ENCODE results near the gene NFKBIE. TPM values are rescaled to one million over a fixed set of nuclear protein-coding genes. Genes with fewer than 3 reads are reported as not detected.
A peak's percentile ranks its signal among the peaks of the same experiment; 100 is the strongest.

The NFKBIE gene
- total and polyA plus RNA-seq, 2 of the 13 experiments (the other 11 are each of a cell fraction or from before 2014, with no cell fraction given): 6.7 to 14.5 TPM

GRCh38 chr6:44228031-44228430 is 37.3 kb downstream of the NFKBIE start:
- WGBS (ENCODE audit: low lambda C conversion rate): 93% methylated on average over 6 of the region's 6 CpGs
- H3K4me2 ChIP-seq (ENCODE audit: low read depth, low read length): no peak overlapping the region
- H3K4me3 ChIP-seq (replicated peaks in 1 of 3; ENCODE audit: insufficient read depth in 1 of 3, low read depth in 2 of 3, low read length in 3 of 3): no peak overlapping the region
- TF ChIP-seq EHMT2 (IDR thresholded peaks at IDR 0.05; ENCODE audit: borderline replicate concordance, low read depth, low read length): no peak
- TF ChIP-seq THRA (CRISPR knock-in tag; IDR thresholded peaks at IDR 0.05; ENCODE audit: borderline replicate concordance): no peak
- no peak for TF ChIP-seq ATRX (CRISPR knock-in tag; IDR thresholded peaks at IDR 0.05; ENCODE audit: borderline replicate concordance)
- TF ChIP-seq SIX1 (CRISPR knock-in tag; IDR thresholded peaks at IDR 0.05; ENCODE audit: borderline replicate concordance): no peak
- no peak for TF ChIP-seq HNRNPL (IDR thresholded peaks at IDR 0.05; ENCODE audit: low read depth, low read length)
- no peak for TF ChIP-seq MED1 (CRISPR knock-in tag; IDR thresholded peaks at IDR 0.05)
- TF ChIP-seq, protein P1, sequence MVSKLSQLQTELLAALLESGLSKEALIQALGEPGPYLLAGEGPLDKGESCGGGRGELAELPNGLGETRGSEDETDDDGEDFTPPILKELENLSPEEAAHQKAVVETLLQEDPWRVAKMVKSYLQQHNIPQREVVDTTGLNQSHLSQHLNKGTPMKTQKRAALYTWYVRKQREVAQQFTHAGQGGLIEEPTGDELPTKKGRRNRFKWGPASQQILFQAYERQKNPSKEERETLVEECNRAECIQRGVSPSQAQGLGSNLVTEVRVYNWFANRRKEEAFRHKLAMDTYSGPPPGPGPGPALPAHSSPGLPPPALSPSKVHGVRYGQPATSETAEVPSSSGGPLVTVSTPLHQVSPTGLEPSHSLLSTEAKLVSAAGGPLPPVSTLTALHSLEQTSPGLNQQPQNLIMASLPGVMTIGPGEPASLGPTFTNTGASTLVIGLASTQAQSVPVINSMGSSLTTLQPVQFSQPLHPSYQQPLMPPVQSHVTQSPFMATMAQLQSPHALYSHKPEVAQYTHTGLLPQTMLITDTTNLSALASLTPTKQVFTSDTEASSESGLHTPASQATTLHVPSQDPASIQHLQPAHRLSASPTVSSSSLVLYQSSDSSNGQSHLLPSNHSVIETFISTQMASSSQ (IDR thresholded peaks at IDR 0.05; ENCODE audit: low read depth): no peak
- TF ChIP-seq, protein P1 (CRISPR knock-in tag; IDR thresholded peaks at IDR 0.05; ENCODE audit: borderline replicate concordance): no peak
- TF ChIP-seq, protein P2, sequence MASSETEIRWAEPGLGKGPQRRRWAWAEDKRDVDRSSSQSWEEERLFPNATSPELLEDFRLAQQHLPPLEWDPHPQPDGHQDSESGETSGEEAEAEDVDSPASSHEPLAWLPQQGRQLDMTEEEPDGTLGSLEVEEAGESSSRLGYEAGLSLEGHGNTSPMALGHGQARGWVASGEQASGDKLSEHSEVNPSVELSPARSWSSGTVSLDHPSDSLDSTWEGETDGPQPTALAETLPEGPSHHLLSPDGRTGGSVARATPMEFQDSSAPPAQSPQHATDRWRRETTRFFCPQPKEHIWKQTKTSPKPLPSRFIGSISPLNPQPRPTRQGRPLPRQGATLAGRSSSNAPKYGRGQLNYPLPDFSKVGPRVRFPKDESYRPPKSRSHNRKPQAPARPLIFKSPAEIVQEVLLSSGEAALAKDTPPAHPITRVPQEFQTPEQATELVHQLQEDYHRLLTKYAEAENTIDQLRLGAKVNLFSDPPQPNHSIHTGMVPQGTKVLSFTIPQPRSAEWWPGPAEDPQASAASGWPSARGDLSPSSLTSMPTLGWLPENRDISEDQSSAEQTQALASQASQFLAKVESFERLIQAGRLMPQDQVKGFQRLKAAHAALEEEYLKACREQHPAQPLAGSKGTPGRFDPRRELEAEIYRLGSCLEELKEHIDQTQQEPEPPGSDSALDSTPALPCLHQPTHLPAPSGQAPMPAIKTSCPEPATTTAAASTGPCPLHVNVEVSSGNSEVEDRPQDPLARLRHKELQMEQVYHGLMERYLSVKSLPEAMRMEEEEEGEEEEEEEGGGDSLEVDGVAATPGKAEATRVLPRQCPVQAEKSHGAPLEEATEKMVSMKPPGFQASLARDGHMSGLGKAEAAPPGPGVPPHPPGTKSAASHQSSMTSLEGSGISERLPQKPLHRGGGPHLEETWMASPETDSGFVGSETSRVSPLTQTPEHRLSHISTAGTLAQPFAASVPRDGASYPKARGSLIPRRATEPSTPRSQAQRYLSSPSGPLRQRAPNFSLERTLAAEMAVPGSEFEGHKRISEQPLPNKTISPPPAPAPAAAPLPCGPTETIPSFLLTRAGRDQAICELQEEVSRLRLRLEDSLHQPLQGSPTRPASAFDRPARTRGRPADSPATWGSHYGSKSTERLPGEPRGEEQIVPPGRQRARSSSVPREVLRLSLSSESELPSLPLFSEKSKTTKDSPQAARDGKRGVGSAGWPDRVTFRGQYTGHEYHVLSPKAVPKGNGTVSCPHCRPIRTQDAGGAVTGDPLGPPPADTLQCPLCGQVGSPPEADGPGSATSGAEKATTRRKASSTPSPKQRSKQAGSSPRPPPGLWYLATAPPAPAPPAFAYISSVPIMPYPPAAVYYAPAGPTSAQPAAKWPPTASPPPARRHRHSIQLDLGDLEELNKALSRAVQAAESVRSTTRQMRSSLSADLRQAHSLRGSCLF (CRISPR knock-in tag; IDR thresholded peaks at IDR 0.05; ENCODE audit: borderline replicate concordance): no peak
- no peak for TF ChIP-seq NFRKB (IDR thresholded peaks at IDR 0.05)
- TF ChIP-seq CBX1 (IDR thresholded peaks at IDR 0.05; ENCODE audit: low read depth): no peak
- no peak for TF ChIP-seq HNRNPK (IDR thresholded peaks at IDR 0.05; ENCODE audit: low read depth, low read length, poor library complexity, severe bottlenecking)
- FAIRE-seq: no peak
- no peak overlapping the region for H3K9ac ChIP-seq (ENCODE audit: insufficient read depth, low read depth, low read length)
- peak overlapping the region; percentile 36 for H3K27ac ChIP-seq (ENCODE audit: extremely low read length, insufficient read depth, low read length)
- no peak overlapping the region for H2AFZ ChIP-seq (ENCODE audit: low read length)
- POLR2A ChIA-PET: interaction anchor here (1.5 kb wide), 1 partner anchor 19 kb away, joined by 5 read pairs; the partner anchor contains the start of gene HSP90AB1
- H3K4me1 ChIP-seq (ENCODE audit: insufficient read depth, low read length): peaks cover 50% of the 10 kb centered on the region
- H3K79me2 ChIP-seq (ENCODE audit: insufficient read depth, low read length): peaks cover 17% of the 10 kb centered on the region
- no peaks in the 10 kb centered on the region for H3K9me3 ChIP-seq (ENCODE audit: low read length)
- H3K36me3 ChIP-seq (replicated peaks in 1 of 2; ENCODE audit: control insufficient read depth in 1 of 2, insufficient read depth in 2 of 2, low read length in 2 of 2): peaks cover 11 to 19% of the 10 kb centered on the region in 2 experiments
- CTCF ChIA-PET (ENCODE audit: low intra/inter-chr PET ratio, low total read pairs): no interaction called here
- no TSS peak for BruUV-seq (replicated peaks)
- intact Hi-C loops (cut with micrococcal nuclease; ENCODE audit: unreplicated experiment): no loop called here
- in situ Hi-C loops (cut with HindIII; ENCODE audit: extremely low pct_ligation_motif_present, low pct_unique_long_range_greater_than_20kb): no loop called here
- no peak for ATAC-seq
- no peaks in the 10 kb centered on the region for H4K20me1 ChIP-seq (ENCODE audit: insufficient read depth, low read length)
- 0 out of 5 replicates have a peak, but pooled peaks cover 0 to 1% of the 10 kb centered on the region in 2 experiments for H3K27me3 ChIP-seq (ENCODE audit: control insufficient read depth in 1 of 2, insufficient read depth in 2 of 2, low read length in 2 of 2)
- DNase-seq (ENCODE audit: low spot score): no peak

Measured in HepG2 (cell line).